GM19328 (cell line): ENCODE measurements around the gene PLGRKT.
"Not testable (repeated sequence)": the region's sequence is repeated elsewhere in the genome, so short reads cannot be mapped to it uniquely, and the experiment has no call there.

ENCODE experiments used
- ATAC-seq: cut with Tn5 transposase; IDR thresholded peaks from one replicate; pipeline ENCODE4 v1.9.1; 2021; ENCODE audit warnings: mild to moderate bottlenecking, moderate library complexity; ENCODE audit not compliant: unreplicated experiment

PLGRKT gene

GRCh38 chr9:5321601-5322000 lies 116.1 kb downstream of the PLGRKT start:
- not testable (repeated sequence) for ATAC-seq

- no peak for ATAC-seq
These were observed 116.7 kb downstream of the PLGRKT start for GRCh38 chr9:5321058-5321457.

- ATAC-seq: not testable (repeated sequence)
These were observed 121.3 kb downstream of the PLGRKT start for GRCh38 chr9:5316406-5316805.

GRCh38 chr9:5315187-5315923 lies 122.4 kb downstream of the PLGRKT start:
- no peak for ATAC-seq

GRCh38 chr9:5310851-5311250 lies 126.9 kb downstream of the PLGRKT start:
- no peak for ATAC-seq
